ENCODE data around the gene HTR3B. TPM values are rescaled to one million over a fixed set of nuclear protein-coding genes. Genes with fewer than 3 reads are reported as not detected.

Gene HTR3B
- total RNA-seq, result not detected in 2 replicates

GRCh38 chr11:113904379-113905101 is at the start of gene HTR3B:
Gene HTR3B, plus strand, starts transcription at chr11:113904796. Its CDS starts 138 bp downstream, at chr11:113904934.

GRCh38 chr11:113875234-113876073 is 29.1 kb upstream of the HTR3B start, which contains the start of gene USP28:
Gene USP28, minus strand, starts transcription at chr11:113875572. Its CDS starts 71 bp downstream, at chr11:113875501.

GRCh38 chr11:113974741-113975470 is 70.3 kb downstream of the HTR3B start, which contains the start of gene HTR3A:
Gene HTR3A, plus strand, starts transcription at chr11:113975108. Its CDS starts 218 bp downstream, at chr11:113975326.

Other genes starting within 250 kb of the HTR3B start
- gene TMPRSS5, start 198.5 kb upstream of the HTR3B start, total RNA-seq, result 0.18 TPM in 1 of 2 replicates, not detected in the other
- gene ZW10, start 131.1 kb upstream of the HTR3B start, total RNA-seq, result 10.4 and 12.5 TPM in 2 replicates
- gene CLDN25, start 125.0 kb upstream of the HTR3B start, total RNA-seq, result not detected in 2 replicates
- gene USP28, start 29.2 kb upstream of the HTR3B start, total RNA-seq, result 17.0 and 17.7 TPM in 2 replicates
- not detected in 2 replicates for gene HTR3A, start 70.3 kb downstream of the HTR3B start, total RNA-seq
- gene ZBTB16, start 154.9 kb downstream of the HTR3B start, total RNA-seq, result 33.0 and 55.1 TPM in 2 replicates